Gastrocnemius medialis (tissue), 4 donors: ENCODE data around the gene CASTOR1. TPM values are rescaled to one million over a fixed set of nuclear protein-coding genes. Genes with fewer than 3 reads are reported as not detected.

ENCODE experiments used
- ATAC-seq, 2 donors: fragments of 150-250 bp; one replicate each; pipeline ENCODE4 v1.9.1; 2016
- DNase-seq, 2 donors: peaks; one replicate each; pipeline ENCODE4 v3.0.0-alpha.2; 2019
- H3K27ac ChIP-seq, 4 donors: fragments of 200-600 bp; sonication (generic); 1 replicate in 1 of 4; 2 replicates in 3 of 4; pipeline ENCODE4 v1.5.1; 2016 to 2018; ENCODE audit warnings: mild to moderate bottlenecking in 2 of 4, moderate library complexity in 1 of 4
- H3K27me3 ChIP-seq, 3 donors: fragments of 200-600 bp; sonication (generic) in 2 of 3; 1 replicate in 1 of 3; 2 replicates in 2 of 3; pipeline versions ENCODE4 v1.5.1 to v1.6.0; 2016 to 2019; ENCODE audit warnings: mild to moderate bottlenecking in 1 of 3, moderate library complexity in 1 of 3
- H3K36me3 ChIP-seq, 2 donors: fragments of 200-600 bp; sonication (generic) in 1 of 2; one replicate each; pipeline ENCODE4 v1.5.1; 2017 to 2018
- H3K4me1 ChIP-seq, 2 donors: fragments of 200-600 bp; sonication (generic) in 1 of 2; one replicate each; pipeline ENCODE4 v1.5.1; 2016 to 2017; ENCODE audit warnings: mild to moderate bottlenecking in 2 of 2
- H3K4me3 ChIP-seq, 4 donors: fragments of 200-600 bp; sonication (generic) in 3 of 4; 1 replicate in 1 of 4; 2 replicates in 3 of 4; pipeline ENCODE4 v1.5.1; 2016 to 2019; ENCODE audit warnings: mild to moderate bottlenecking in 2 of 4
- H3K9me3 ChIP-seq, 3 donors: fragments of 200-600 bp; sonication (generic) in 2 of 3; 1 replicate in 1 of 3; 2 replicates in 2 of 3; pipeline ENCODE4 v1.5.1; 2016 to 2019
- POLR2A ChIP-seq, 2 donors: fragments of 450-650 bp; IDR thresholded peaks; one replicate each; pipeline ENCODE4 v1.6.1; 2017; ENCODE audit warnings: antibody characterized with exemption in 2 of 2, mild to moderate bottlenecking in 2 of 2, moderate library complexity in 2 of 2
- in situ Hi-C, 4 donors: fragments of 200-750 bp; cut with MboI; loops; one replicate each; pipeline versions ENCODE4 v1.15.0 to v1.8.0; 2017; ENCODE audit warnings: low sequenced_read_pairs in 4 of 4
- intact Hi-C: fragments of 100-400 bp; cut with DNase I; formaldehyde crosslinking; loops from one replicate; pipeline ENCODE4 v1.15.1; 2023; ENCODE audit warnings: low total_unique reads
- total RNA-seq, 4 donors: library from RNA; depleted of rRNA; stranded (reverse); fragments of >200 nt; gene quantifications; one replicate each; pipeline versions ENCODE4 v1.1.0 to v1.2.3, GENCODE V29; 2016
- TF ChIP-seq, protein P1 (sequence below), 5 experiments: fragments of 450-650 bp in 3 of 5; fragments of 200-600 bp in 2 of 5; sonication (generic) in 2 of 5; IDR thresholded peaks in 4 of 5; conservative IDR thresholded peaks in 1 of 5; 1 replicate in 4 of 5; 2 replicates in 1 of 5; pipeline ENCODE4 v1.5.1; 2016 to 2019; ENCODE audit warnings: antibody characterized with exemption in 5 of 5, mild to moderate bottlenecking in 3 of 5, moderate library complexity in 3 of 5

Gene CASTOR1
- total RNA-seq, 4 donors from 2014 or later = 3.5 to 6.5 (median 5.6) TPM

DNA sequence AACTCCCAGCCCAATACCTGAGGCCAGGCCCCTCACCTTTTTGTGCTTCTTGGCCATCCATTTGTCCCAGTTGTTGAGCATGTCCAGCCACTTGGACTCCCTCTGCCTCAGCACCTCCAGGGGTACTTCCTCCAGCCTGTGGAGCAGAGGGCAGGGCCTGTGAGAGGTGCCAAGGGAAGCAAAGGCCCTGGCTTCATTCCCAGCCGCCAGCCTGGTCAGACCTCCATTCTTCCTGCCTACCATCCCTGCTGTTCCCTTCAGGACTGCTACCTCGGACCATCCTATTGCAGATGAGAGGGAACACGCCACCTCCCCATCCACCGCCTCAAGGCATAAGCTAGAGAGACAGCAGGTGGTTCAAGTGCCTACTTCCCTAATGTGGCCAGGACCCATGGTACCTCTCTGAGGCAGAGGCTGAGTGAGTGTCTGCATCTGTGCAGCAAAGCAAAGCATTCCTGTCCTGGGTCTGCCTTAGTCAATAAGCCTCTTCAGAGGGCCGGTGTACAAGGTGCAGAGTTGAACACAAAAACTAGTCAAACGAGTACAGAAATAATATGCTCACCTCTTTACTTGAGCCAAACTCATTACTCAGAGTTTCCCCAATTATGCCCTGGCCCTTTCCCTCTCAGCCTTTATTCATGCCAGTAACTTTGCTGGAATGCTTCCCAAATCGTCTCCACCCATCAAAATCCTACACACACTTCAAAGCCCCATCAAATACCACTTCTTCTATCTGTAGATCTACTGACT lies 15.4 kb upstream of the CASTOR1 start:
- H3K27ac ChIP-seq = peak overlapping the region; percentile 67 to 86 (median 70)
- TF ChIP-seq, protein P1, sequence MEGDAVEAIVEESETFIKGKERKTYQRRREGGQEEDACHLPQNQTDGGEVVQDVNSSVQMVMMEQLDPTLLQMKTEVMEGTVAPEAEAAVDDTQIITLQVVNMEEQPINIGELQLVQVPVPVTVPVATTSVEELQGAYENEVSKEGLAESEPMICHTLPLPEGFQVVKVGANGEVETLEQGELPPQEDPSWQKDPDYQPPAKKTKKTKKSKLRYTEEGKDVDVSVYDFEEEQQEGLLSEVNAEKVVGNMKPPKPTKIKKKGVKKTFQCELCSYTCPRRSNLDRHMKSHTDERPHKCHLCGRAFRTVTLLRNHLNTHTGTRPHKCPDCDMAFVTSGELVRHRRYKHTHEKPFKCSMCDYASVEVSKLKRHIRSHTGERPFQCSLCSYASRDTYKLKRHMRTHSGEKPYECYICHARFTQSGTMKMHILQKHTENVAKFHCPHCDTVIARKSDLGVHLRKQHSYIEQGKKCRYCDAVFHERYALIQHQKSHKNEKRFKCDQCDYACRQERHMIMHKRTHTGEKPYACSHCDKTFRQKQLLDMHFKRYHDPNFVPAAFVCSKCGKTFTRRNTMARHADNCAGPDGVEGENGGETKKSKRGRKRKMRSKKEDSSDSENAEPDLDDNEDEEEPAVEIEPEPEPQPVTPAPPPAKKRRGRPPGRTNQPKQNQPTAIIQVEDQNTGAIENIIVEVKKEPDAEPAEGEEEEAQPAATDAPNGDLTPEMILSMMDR (IDR thresholded peaks at IDR 0.05 in 4 of 5, conservative IDR thresholded peaks at IDR 0.05 in 1 of 5) = no peak
- no peak for TF ChIP-seq POLR2A (IDR thresholded peaks at IDR 0.05)
- H3K27me3 ChIP-seq = no peaks in the 10 kb centered on the region
- H3K36me3 ChIP-seq = no peaks in the 10 kb centered on the region
- in situ Hi-C loops (no loop called here), intact Hi-C loops (loop anchor here (2.0 kb wide), 1 partner anchor 14 kb away; no protein-coding TSS in a partner anchor)
- DNase-seq (no peak), ATAC-seq (no peak)
- H3K9me3 ChIP-seq = no peaks in the 10 kb centered on the region
- H3K4me3 ChIP-seq = peak overlapping the region in 1 of 4 donors; percentile 21
- H3K4me1 ChIP-seq = peaks cover 53 to 78% of the 10 kb centered on the region in 2 donors

DNA sequence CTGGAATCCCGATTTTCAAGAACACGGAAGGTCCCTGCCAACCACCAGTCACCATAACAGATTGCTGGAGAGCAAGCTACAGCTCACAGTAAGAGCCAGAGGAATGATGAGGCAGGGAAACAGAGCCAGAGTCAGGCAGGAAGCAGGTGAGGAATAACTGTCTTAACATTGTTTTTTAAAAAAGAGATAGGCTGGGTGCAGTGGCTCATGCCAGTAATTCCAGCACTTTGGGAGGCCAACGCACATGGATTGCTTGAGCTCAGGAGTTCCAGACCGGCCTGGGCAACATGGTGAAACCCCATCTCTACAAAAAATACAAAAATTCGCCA lies 13.5 kb upstream of the CASTOR1 start:
- no peaks in the 10 kb centered on the region for H3K36me3 ChIP-seq
- ATAC-seq = no peak
- in situ Hi-C loops (no loop called here), intact Hi-C loops (no loop called here)
- DNase-seq = no peak
- no peaks in the 10 kb centered on the region for H3K9me3 ChIP-seq
- peak overlapping the region; percentile 67 to 86 (median 70) for H3K27ac ChIP-seq
- TF ChIP-seq, protein P1 (IDR thresholded peaks at IDR 0.05 in 4 of 5, conservative IDR thresholded peaks at IDR 0.05 in 1 of 5) = no peak
- TF ChIP-seq POLR2A (IDR thresholded peaks at IDR 0.05) = no peak
- H3K4me1 ChIP-seq = peaks cover 37 to 65% of the 10 kb centered on the region in 2 donors
- no peaks in the 10 kb centered on the region for H3K27me3 ChIP-seq
- no peak overlapping the region for H3K4me3 ChIP-seq

GRCh38 chr22:30301995-30302809 lies 12.9 kb upstream of the CASTOR1 start:
- no peaks in the 10 kb centered on the region for H3K9me3 ChIP-seq
- H3K4me1 ChIP-seq = peaks cover 37 to 59% of the 10 kb centered on the region in 2 donors
- no peaks in the 10 kb centered on the region for H3K27me3 ChIP-seq
- no peak for TF ChIP-seq POLR2A (IDR thresholded peaks at IDR 0.05)
- TF ChIP-seq, protein P1 (IDR thresholded peaks at IDR 0.05 in 4 of 5, conservative IDR thresholded peaks at IDR 0.05 in 1 of 5) = no peak
- no peak overlapping the region for H3K4me3 ChIP-seq
- H3K36me3 ChIP-seq = peaks cover 0 to 4% of the 10 kb centered on the region in 2 donors
- intact Hi-C loops = no loop called here
- ATAC-seq (peak; percentile 21 to 22), DNase-seq (peak in 1 of 2 donors; percentile 52)
- peak overlapping the region; percentile 67 to 86 (median 70) for H3K27ac ChIP-seq
- in situ Hi-C loops = no loop called here

DNA sequence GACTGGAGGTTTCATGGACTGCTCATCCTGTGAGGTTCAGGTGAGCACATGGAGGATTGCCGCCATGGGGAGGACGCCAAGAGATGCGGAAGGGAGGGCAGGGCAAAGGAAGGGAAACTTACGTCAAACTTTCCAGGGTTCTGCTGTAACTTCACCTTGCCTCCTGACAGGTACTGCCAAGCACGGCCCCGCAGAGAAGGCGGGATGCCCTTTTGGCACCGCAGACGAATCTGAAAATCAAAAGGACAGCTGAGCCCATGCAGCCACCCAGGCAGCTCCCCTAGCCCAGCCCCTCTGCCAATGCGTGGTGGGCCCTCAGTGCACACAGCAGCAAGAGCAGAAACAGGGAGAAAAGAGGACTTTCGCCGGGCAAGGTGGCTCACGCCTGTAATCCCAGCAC lies 10.0 kb upstream of the CASTOR1 start:
- H3K9me3 ChIP-seq = no peaks in the 10 kb centered on the region
- H3K27me3 ChIP-seq = no peaks in the 10 kb centered on the region
- intact Hi-C loops = no loop called here
- H3K27ac ChIP-seq = peak overlapping the region in 1 of 4 donors; percentile 16
- H3K36me3 ChIP-seq = peaks cover 0 to 11% of the 10 kb centered on the region in 2 donors
- in situ Hi-C loops = loop anchor here in 1 of 4 donors (10.0 kb wide), 1 partner anchor 65 kb away; no protein-coding TSS in a partner anchor
- no peak for TF ChIP-seq POLR2A (IDR thresholded peaks at IDR 0.05)
- TF ChIP-seq, protein P1 (IDR thresholded peaks at IDR 0.05 in 4 of 5, conservative IDR thresholded peaks at IDR 0.05 in 1 of 5) = no peak
- peaks cover 18 to 30% of the 10 kb centered on the region in 2 donors for H3K4me1 ChIP-seq
- DNase-seq (no peak), ATAC-seq (no peak)
- no peak overlapping the region for H3K4me3 ChIP-seq
